Stimulated activated CD8-positive, alpha-beta memory T cell treated with anti-CD3 and anti-CD28 coated beads, Interleukin-7, amount 100 ng/mL, for 1 hour (primary cell): Measurements from ENCODE around the gene SULT4A1.
"Not testable (repeated sequence)": the region's sequence is repeated elsewhere in the genome, so short reads cannot be mapped to it uniquely, and the experiment has no call there.

Experiments
- DNase-seq, 2 donors: peaks; one replicate each; pipeline ENCODE4 v3.0.0-alpha.2; 2020; ENCODE audit warnings: low read depth in 2 of 2

Gene SULT4A1

DNA sequence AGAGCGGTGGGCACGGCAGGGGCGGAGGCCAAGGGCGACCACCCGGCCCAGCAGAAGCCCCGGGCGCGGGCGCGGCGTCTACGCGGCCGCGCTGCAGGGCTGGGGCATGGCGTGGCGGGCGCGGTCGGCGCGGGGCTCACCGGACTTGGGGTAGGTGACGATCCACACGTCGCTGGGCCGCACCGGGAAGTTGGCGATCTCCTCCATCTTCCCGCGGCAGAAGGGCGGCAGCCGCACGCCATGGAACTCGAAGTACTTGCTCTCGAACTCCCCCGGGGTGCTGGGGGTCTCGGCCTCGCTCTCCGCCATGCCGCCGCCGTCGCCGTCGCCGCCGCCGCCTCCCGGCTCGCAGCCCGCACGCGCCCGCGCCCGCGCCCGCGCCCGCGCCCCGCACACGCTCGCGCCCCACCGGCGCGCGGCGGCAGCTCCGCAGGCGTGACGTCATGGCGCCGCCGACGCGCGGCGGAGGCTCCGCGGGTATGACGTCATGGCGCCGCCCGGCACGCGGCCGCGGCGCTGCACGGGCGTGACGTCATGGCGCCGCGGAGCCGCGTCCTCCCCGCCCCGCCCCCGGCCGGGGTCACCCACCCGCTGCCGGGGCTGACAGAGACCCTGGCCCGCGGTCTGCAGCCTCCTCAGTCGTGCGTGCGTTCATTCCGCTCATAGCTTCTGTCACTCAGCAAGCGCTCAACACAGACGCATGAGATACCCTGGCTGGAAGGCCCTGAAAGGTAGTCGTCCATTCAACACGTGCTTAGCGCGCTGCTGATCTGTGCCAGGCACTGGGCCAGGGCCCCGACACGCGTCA lies at the start of gene SULT4A1:
Gene SULT4A1, minus strand, starts transcription at position 440 of the 808 bp plus-strand sequence. Its CDS starts 131 bp downstream, at position 309.
- DNase-seq: no peak

DNA sequence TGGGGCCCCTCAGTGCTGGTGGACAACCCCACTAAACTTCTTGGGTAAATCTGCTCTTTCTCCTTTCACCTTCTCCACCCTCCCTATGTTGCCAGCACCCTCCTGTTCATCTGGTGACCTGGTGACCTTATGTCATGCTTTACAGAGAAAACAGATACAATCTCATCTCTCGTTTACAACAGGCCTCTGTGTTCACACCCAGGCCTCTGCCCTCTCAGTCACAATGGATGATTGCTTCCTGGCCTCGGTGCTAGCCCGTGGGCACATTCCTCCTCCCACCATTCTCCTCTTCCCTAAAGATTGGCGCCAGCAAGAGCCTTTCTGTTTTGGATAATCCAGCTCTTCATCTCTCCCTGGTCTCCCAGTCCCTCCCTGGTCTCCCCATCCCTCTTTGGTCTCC lies 49.0 kb upstream of the SULT4A1 start:
- DNase-seq: no peak

DNA sequence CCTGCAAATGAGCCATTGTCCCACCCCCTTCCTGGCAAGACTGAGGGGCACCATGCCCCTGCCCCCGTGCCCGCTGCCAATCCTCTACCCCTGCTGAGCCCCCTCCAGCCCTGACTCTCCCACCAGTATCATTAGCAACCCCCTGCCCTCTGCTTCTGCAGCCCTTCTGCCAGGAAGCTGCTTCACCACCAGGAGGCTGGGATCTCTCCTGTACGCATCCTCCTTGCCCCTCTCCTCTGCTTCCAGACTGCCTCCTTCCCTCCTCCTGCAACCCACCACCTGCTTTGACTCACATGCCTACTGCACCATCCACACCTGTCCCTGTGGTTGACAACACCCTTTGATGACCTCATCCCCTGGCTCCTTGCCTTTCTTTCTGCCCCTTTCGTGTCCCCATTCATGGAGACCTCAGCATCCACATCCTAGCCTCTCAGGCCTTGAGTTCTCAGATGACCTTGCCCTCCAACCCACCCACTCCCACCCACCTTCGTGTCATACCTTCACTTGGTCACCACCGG lies 47.9 kb upstream of the SULT4A1 start:
- DNase-seq: no peak

DNA sequence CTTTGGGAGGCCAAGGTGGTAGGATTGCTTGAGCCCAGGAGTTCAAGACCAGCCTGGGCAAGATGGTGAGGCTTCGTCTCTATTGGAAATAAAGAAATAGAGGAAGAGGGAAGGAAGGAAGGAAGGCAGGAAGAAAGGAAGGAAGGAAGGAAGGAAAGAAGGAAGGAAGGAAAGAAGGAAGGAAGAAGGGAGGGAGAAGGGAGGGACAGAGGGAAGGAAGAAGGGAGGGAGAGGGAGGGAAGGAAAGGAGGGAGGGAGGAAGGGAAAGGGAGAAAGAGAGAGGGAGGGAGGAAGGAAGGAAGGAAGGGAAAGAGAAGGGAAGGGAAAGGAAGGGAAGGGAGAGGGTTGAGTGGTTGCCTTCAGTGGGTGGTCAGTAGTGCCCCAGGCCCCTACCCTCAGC lies 47.4 kb upstream of the SULT4A1 start:
- DNase-seq: no peak

DNA sequence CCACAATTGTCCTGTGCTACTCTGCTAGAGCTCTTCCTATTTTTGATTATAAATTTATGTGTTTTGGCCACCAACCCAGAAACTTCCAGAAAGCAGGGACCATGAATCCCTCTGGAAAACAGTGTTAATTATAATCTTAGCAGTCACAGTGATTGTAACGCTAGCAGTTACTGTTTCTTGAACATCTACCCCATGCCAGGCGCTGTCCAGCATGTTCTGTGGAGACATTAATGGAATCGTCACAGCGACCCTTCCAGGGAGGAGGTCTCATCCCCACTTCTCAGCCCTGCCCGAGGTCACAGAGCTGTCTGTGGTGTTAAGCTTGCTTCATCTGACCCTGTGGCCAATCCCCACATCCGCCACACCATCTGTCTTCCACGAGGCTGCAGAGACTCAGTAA lies 43.4 kb upstream of the SULT4A1 start:
- no peak for DNase-seq

- DNase-seq: not testable (repeated sequence)
These were observed 42.1 kb upstream of the SULT4A1 start for GRCh38 chr22:43904412-43904811.

DNA sequence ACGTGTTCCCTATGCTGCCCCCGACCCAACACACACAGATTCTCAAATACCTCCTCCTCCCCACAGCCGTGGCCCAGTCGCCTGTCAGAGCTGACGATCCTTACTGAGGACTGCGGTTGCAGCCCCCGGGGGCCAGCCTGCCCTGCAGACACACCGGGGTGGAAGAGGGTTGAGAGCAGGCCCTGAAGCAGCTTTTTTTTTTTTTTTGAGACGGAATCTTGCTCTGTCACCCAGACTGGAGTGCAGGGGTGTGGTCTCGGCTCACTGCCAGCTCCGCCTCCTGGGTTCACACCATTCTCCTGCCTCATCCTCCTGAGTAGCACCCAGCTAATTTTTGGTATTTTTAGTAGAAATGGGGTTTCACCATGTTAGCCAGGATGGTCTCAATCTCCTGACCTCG lies 40.7 kb upstream of the SULT4A1 start:
- DNase-seq: not testable (repeated sequence)

DNA sequence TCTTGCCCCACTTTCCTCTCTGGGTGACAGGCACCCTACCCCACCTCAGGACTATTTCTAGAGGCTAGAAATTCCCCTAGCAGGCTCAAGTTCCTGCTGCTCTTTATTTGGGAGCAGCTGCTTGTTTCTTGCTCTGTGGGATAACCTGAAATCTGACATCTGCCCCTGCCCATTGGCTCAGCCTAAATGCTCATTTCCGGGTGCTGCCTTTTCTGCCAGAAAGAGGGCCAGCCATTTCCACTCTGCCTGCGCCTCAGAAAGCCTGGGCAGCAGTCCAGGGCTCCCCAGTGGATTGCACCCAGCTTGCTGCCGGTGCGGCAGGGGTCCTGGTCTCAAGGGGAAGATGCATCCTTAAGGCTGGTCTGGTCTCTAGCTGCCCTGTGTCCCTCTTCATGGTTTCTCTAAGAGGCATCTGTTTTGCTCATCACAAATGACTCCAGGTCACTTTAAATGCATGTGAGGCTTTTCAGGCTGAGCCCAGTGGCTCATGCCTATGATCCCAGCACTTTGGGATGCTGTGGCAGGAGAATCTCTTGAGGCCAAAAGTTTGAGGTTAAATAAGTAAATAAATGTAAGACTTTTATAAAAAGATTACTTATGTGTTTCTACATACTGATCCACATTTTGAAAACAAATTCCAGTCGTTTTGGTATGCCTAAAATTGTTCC lies 39.8 kb upstream of the SULT4A1 start:
- no peak for DNase-seq

GRCh38 chr22:43900206-43900605 lies 37.9 kb upstream of the SULT4A1 start:
- DNase-seq: no peak

GRCh38 chr22:43897751-43898261 lies 35.5 kb upstream of the SULT4A1 start:
- DNase-seq: no peak

GRCh38 chr22:43895986-43896645 lies 33.8 kb upstream of the SULT4A1 start:
- no peak for DNase-seq

DNA sequence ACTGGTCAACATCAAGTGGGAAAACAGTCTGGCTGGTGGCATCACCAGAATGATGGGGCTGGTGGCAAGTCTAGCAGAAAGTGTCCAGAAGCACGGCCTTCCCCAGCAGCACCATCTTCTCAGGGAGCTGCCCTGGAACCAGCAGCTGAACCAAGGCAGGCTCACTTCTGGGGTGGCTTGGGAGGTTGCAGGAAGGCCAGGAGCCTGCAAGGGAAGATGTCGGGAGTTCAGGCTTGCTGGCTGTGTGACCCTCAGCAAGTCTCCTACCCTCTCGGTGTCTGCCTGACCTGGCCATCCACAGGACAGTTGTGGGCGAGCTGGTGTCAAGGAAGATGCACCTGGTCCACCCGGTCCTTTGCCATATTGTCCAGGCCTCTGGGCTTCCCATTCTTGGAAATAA lies 31.8 kb upstream of the SULT4A1 start:
- DNase-seq: no peak

DNA sequence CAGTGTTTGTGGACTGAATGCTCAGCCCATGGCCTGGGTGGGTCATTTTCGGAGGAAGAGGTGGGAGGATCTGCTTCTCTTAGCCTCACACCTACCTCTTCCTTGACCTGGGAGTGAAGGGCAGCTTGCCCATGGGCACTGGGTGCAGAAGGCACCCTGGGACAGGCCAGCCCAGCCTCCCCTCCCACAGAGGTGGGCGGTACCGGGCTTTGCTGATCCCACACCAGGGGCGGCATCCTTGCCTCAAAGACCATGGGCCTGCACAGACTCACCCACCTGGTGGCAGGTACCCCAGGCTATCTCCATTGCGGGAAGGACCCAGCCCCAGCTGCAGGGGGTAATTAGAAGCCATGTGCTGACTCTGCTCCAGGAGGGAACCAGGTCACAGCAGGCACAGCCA lies 31.0 kb upstream of the SULT4A1 start:
- DNase-seq: no peak

DNA sequence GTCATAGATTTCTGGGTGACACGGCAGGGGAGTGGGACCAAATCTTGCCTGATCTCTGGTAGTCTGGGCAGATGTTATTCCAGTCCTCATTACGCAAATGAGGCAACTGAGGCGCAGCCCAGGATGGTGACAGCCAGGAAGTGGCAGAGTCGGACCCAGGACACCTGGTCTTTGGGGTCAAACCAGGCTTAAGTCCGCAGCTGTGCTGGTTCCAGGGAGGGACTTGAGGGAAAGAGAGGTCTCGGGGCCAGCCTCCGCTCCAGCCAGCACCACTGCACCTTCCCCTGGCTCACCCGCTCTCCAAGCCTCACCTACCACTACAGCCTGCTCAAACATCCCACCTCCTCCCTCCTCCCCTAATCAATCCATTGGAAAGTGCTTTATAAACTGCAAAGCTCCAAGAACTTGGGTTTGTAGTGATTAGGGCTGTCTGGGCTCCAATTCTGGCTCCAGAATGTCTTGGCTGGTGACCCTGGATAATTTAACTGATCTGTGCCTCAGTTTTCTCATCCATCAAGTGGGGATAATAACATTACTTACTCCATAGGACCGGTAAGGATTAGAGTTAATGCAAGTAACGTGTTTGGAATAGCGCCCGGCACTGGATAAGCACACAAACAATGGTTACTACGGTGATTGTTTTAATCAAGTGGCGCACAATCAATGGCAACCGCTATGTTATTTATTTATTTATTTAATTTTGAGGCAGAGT lies 30.0 kb upstream of the SULT4A1 start:
- no peak for DNase-seq

DNA sequence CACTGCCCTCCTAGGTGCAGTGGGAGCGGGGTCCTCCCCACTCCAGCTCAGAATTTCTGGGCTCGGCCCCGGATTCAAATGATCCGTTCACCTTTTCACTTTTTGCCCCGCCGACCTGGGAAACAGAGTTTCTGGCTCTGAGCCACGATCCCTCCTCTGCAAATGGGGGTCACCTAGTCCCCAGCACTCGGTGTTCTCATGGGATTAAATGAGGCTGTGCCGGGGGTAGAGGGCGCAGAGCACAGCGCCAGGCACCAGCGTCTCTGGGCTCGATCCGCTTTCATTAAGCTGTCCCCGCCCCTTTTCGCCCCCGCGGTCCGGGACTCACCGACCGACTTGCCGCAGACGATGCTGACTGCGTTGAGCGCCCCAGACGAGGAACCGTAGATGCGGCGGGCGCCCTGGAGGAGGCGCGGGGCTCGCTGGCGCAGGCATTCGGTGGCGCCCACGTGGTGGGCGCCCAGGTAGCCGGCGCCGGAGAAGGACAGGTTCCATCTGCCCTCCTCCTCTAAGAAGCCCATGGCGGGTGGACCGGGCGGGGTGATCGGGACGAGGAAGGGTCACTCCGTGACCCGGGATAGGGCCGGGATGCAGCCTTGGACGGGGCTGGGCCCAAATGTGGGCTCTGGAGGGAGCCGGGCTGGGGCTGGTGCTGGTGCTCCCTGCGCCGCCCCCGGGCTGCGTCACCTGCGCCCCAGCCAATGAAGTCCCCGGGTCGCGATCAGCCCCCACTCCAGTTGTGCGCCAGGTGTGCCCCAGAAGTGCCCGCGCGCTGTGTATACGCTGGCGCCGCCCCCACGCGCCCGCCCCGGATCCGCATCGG lies 29.3 kb upstream of the SULT4A1 start, which contains the start of gene PNPLA5:
Gene PNPLA5, minus strand, starts transcription at position 654 of the 823 bp plus-strand sequence. Its CDS starts 133 bp downstream, at position 521.
- no peak for DNase-seq

GRCh38 chr22:43890901-43891331 lies 28.6 kb upstream of the SULT4A1 start:
- DNase-seq: no peak

GRCh38 chr22:43889860-43890253 lies 27.5 kb upstream of the SULT4A1 start:
- no peak for DNase-seq

DNA sequence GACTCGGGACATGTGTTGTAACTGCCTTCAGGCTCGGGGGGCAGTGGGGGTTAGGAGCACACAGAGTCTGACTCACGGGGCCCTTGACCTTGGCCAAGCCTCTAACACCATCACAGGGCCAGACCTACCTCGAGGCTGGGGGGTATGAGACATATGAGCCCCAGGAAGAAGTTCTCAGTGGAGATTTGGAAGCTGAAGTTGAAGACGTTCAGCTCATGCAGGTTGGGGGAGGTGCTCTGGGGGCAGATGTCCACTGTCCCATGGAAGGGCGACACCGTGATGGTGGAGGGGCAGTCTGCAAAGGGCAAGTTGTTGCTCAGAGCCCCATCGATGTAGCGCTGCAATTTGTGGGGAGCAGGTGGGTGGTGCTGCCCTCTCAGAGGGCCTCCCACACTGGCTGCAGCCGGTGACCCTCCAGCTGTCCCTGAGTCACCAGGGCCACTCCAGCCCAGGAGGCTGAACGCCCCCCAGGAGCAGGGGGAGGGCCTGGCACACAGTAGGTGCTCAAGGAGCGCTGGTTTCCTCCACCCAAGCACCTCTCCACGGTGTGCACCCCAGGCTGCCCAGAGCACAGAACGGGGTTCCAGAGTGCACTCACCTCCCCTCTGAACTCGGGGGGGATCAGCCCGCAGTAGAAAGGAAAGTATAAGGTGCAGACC lies 27.0 kb upstream of the SULT4A1 start:
- DNase-seq: no peak

DNA sequence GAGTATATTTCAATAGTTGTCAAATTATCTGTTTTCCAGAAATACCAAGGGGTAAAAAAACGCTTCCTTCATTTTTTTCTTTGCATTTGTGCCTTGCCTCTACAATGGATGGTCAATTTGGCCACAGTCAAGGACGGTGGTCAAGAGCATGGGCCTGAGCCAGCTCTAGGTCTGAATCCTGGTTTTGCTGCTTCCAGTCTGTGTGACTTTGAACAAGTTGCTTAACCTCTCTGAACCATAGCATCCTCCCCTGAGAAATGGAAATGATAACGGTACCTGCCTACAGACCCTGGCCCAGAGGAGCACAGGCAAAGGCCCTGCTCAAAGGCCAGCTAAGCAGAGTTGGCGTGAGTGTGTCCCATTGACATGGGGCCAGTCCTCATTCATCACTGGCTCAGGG lies 26.4 kb upstream of the SULT4A1 start:
- no peak for DNase-seq

- DNase-seq: no peak
These were observed 25.1 kb upstream of the SULT4A1 start for GRCh38 chr22:43887391-43887790.
